H9 (cell line): ENCODE data around the gene SMPD2. TPM values are rescaled to one million over a fixed set of nuclear protein-coding genes. Genes with fewer than 3 reads are reported as not detected.

Source experiments
- DNase-seq: peaks from one replicate; pipeline ENCODE4 v3.0.0-alpha.2; 2017
- H2AFZ ChIP-seq: one replicate; pipeline ENCODE4 v1.6.1; 2013; ENCODE audit warnings: mild to moderate bottlenecking, low read length, control low read depth, moderate library complexity
- H2AK5ac ChIP-seq: 2 replicates; pipeline ENCODE4 v1.6.1; 2013; ENCODE audit warnings: low read length, control low read depth, mixed read lengths; ENCODE audit not compliant: insufficient read length
- H2BK120ac ChIP-seq: one replicate; pipeline ENCODE4 v1.6.1; 2013; ENCODE audit warnings: low read depth, mild to moderate bottlenecking, low read length, control low read depth, inconsistent platforms; ENCODE audit not compliant: poor library complexity, severe bottlenecking
- H2BK12ac ChIP-seq: 2 replicates; pipeline ENCODE4 v1.6.1; 2013; ENCODE audit warnings: low read length, control low read depth, mixed read lengths, low read depth; ENCODE audit not compliant: insufficient read length
- H2BK15ac ChIP-seq: 2 replicates; pipeline ENCODE4 v1.6.1; 2013; ENCODE audit warnings: low read depth, low read length, control low read depth
- H2BK20ac ChIP-seq: one replicate; pipeline ENCODE4 v1.6.1; 2013; ENCODE audit warnings: low read depth, mild to moderate bottlenecking, low read length, control low read depth, inconsistent platforms; ENCODE audit not compliant: poor library complexity, severe bottlenecking
- H2BK5ac ChIP-seq: 2 replicates; pipeline ENCODE4 v1.6.1; 2013; ENCODE audit warnings: low read length, control low read depth, mixed read lengths; ENCODE audit not compliant: insufficient read length
- H3K14ac ChIP-seq: 2 replicates; pipeline ENCODE4 v1.6.1; 2013; ENCODE audit warnings: low read length, control low read depth; ENCODE audit not compliant: insufficient read depth
- H3K18ac ChIP-seq: 2 replicates; pipeline ENCODE4 v1.6.1; 2013; ENCODE audit warnings: low read depth, mild to moderate bottlenecking, mixed read lengths, low read length, control low read depth; ENCODE audit not compliant: insufficient read length
- H3K23ac ChIP-seq: 2 replicates; pipeline ENCODE4 v1.6.1; 2013; ENCODE audit warnings: low read length, control low read depth, mixed read lengths, low read depth; ENCODE audit not compliant: insufficient read length
- H3K23me2 ChIP-seq: 2 replicates; pipeline ENCODE4 v1.6.1; 2013; ENCODE audit warnings: low read depth, mild to moderate bottlenecking, mixed read lengths, low read length, control low read depth; ENCODE audit not compliant: insufficient read length, poor library complexity, severe bottlenecking
- H3K27ac ChIP-seq: 2 replicates; pipeline ENCODE4 v1.5.1; 2013; ENCODE audit warnings: low read length, control low read depth, mixed read lengths, low read depth; ENCODE audit not compliant: insufficient read length
- H3K27me3 ChIP-seq: 2 replicates; pipeline ENCODE4 v1.6.1; 2013; ENCODE audit warnings: low read length, control low read depth, inconsistent platforms; ENCODE audit not compliant: insufficient read depth
- H3K4ac ChIP-seq: 2 replicates; pipeline ENCODE4 v1.6.1; 2013; ENCODE audit warnings: low read depth, mild to moderate bottlenecking, control low read depth, inconsistent platforms, low read length, moderate library complexity
- H3K4me1 ChIP-seq: 2 replicates; pipeline ENCODE4 v1.6.1; 2013; ENCODE audit warnings: low read length, control low read depth, inconsistent platforms; ENCODE audit not compliant: insufficient read depth
- H3K4me2 ChIP-seq: 2 replicates; pipeline ENCODE4 v1.6.1; 2013; ENCODE audit warnings: low read length, control low read depth, mixed read lengths; ENCODE audit not compliant: insufficient read length, insufficient read depth
- H3K56ac ChIP-seq: 2 replicates; pipeline ENCODE4 v1.6.1; 2013; ENCODE audit warnings: low read depth, mild to moderate bottlenecking, mixed read lengths, low read length, control low read depth; ENCODE audit not compliant: insufficient read length
- H3K79me1 ChIP-seq: 2 replicates; pipeline ENCODE4 v1.6.1; 2013; ENCODE audit warnings: low read depth, mild to moderate bottlenecking, moderate library complexity, low read length, control low read depth, inconsistent platforms; ENCODE audit not compliant: insufficient read depth, poor library complexity, severe bottlenecking
- H3K79me2 ChIP-seq: 2 replicates; pipeline ENCODE4 v1.6.1; 2013; ENCODE audit warnings: low read length, control low read depth, inconsistent platforms; ENCODE audit not compliant: insufficient read depth
- H3K9ac ChIP-seq: 2 replicates; pipeline ENCODE4 v1.6.1; 2013; ENCODE audit warnings: low read length, control low read depth, mixed read lengths; ENCODE audit not compliant: insufficient read length; ENCODE audit errors: extremely low read depth
- H3K9me3 ChIP-seq: one replicate; pipeline ENCODE4 v1.6.1; 2013; ENCODE audit warnings: low read depth, low read length, inconsistent platforms; ENCODE audit not compliant: control insufficient read depth
- H3T11ph ChIP-seq: one replicate; pipeline ENCODE4 v1.6.1; 2013; ENCODE audit warnings: mild to moderate bottlenecking, low read length, control low read depth, inconsistent platforms
- H4K20me1 ChIP-seq: one replicate; pipeline ENCODE4 v1.6.1; 2013; ENCODE audit not compliant: control insufficient read depth, insufficient read length, insufficient read depth
- H4K5ac ChIP-seq: 2 replicates; pipeline ENCODE4 v1.6.1; 2013; ENCODE audit warnings: low read depth, mild to moderate bottlenecking, mixed read lengths, low read length, control low read depth; ENCODE audit not compliant: insufficient read length
- H4K8ac ChIP-seq: replicated peaks from 2 replicates; pipeline ENCODE4 v1.6.1; 2013; ENCODE audit warnings: low read length, control low read depth, mixed read lengths, low read depth; ENCODE audit not compliant: insufficient read length
- H4K91ac ChIP-seq: 2 replicates; pipeline ENCODE4 v1.6.1; 2013; ENCODE audit warnings: low read depth, mild to moderate bottlenecking, moderate library complexity, mixed read lengths, low read length, control low read depth; ENCODE audit not compliant: insufficient read length
- H3K27ac Mint-ChIP-seq, 3 experiments: 2 replicates in 2 of 3; 3 replicates in 1 of 3; pipeline ENCODE4 v1.8.0; 2020 to 2021; ENCODE audit warnings: mixed read lengths in 3 of 3, mild to moderate bottlenecking in 1 of 3, moderate library complexity in 1 of 3
- H3K27me3 Mint-ChIP-seq: 2 replicates; pipeline ENCODE4 v1.8.0; 2021; ENCODE audit warnings: low read depth, mild to moderate bottlenecking, moderate library complexity, mixed read lengths
- H3K36me3 Mint-ChIP-seq, 3 experiments: 2 replicates in 2 of 3; 3 replicates in 1 of 3; pipeline ENCODE4 v1.8.0; 2020 to 2021; ENCODE audit warnings: low read depth in 3 of 3, mixed read lengths in 3 of 3; ENCODE audit not compliant: insufficient read depth in 1 of 3
- H3K4me1 Mint-ChIP-seq, 2 experiments: 2 replicates each; pipeline ENCODE4 v1.8.0; 2020; ENCODE audit warnings: mixed read lengths in 2 of 2
- H3K4me3 Mint-ChIP-seq, 2 experiments: 2 replicates in 1 of 2; 3 replicates in 1 of 2; pipeline ENCODE4 v1.8.0; 2020 to 2021; ENCODE audit warnings: mild to moderate bottlenecking in 2 of 2, mixed read lengths in 2 of 2, moderate library complexity in 1 of 2
- H3K9me3 Mint-ChIP-seq, 2 experiments: 2 replicates in 1 of 2; 3 replicates in 1 of 2; pipeline ENCODE4 v1.8.0; 2020; ENCODE audit warnings: mild to moderate bottlenecking in 2 of 2, mixed read lengths in 2 of 2, moderate library complexity in 1 of 2
- WGBS: extraction: QIAGEN DNeasy Blood & Tissue Kit; methylation state at CpG from one replicate; pipeline ENCODE4 v1.1.7; 2013; ENCODE audit warnings: missing lambda C conversion rate, low lambda C conversion rate, mixed read lengths; ENCODE audit not compliant: insufficient read length; ENCODE audit errors: extremely low coverage; 5-methylcytosine and 5-hydroxymethylcytosine counted together
- total RNA-seq: library from RNA; stranded (reverse); gene quantifications from 2 replicates; pipeline ENCODE4 v1.2.1, GENCODE V29; 2021
- TF ChIP-seq, protein P1 (sequence below): fragments of 200-600 bp; sonication (generic); conservative IDR thresholded peaks from 3 replicates; pipeline ENCODE4 v1.8.0; 2021; ENCODE audit warnings: antibody characterized with exemption, mild to moderate bottlenecking

Gene SMPD2
- total RNA-seq, 1 experiment from 2014 or later: 13.0 TPM

DNA sequence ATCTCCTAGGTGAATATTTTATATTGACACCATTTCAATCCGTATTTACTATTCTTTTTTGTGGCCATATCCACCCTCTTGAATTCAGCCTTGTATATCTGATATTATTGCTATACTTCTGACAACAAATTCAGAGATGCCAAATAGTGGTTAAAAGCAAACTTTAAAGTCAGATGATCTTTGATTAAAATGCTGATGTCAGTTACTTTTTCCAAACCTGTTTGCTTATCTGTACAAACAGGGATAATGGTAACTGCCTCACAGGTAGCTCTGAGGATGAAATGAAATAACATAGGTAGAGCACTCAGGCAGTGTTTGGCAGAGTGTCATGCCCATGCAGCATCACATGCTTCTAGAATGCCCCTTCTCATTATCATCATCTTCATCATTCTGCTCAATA is 19.3 kb upstream of the SMPD2 start:
- H2BK120ac ChIP-seq: no peak overlapping the region
- no peaks in the 10 kb centered on the region for H4K20me1 ChIP-seq
- H3K27ac Mint-ChIP-seq: no peak overlapping the region
- no peak overlapping the region for H3K56ac ChIP-seq
- no peaks in the 10 kb centered on the region for H3K4me1 ChIP-seq
- TF ChIP-seq, protein P1, sequence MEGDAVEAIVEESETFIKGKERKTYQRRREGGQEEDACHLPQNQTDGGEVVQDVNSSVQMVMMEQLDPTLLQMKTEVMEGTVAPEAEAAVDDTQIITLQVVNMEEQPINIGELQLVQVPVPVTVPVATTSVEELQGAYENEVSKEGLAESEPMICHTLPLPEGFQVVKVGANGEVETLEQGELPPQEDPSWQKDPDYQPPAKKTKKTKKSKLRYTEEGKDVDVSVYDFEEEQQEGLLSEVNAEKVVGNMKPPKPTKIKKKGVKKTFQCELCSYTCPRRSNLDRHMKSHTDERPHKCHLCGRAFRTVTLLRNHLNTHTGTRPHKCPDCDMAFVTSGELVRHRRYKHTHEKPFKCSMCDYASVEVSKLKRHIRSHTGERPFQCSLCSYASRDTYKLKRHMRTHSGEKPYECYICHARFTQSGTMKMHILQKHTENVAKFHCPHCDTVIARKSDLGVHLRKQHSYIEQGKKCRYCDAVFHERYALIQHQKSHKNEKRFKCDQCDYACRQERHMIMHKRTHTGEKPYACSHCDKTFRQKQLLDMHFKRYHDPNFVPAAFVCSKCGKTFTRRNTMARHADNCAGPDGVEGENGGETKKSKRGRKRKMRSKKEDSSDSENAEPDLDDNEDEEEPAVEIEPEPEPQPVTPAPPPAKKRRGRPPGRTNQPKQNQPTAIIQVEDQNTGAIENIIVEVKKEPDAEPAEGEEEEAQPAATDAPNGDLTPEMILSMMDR: no peak
- no peak overlapping the region for H2BK5ac ChIP-seq
- H3T11ph ChIP-seq: no peak overlapping the region
- no peak overlapping the region for H4K8ac ChIP-seq
- no peak overlapping the region for H2BK20ac ChIP-seq
- H3K79me2 ChIP-seq: no peaks in the 10 kb centered on the region
- no peaks in the 10 kb centered on the region; the same call in 1 of the 2 replicates for H3K27me3 Mint-ChIP-seq
- H3K4ac ChIP-seq: no peak overlapping the region
- no peak overlapping the region for H2AFZ ChIP-seq
- H3K79me1 ChIP-seq: no peaks in the 10 kb centered on the region
- no peaks in the 10 kb centered on the region for H3K23me2 ChIP-seq
- H3K4me3 Mint-ChIP-seq: no peak overlapping the region
- H3K14ac ChIP-seq: no peak overlapping the region
- WGBS: no CpG with 5 or more reads among the region's 1 CpG
- no peak overlapping the region for H3K9ac ChIP-seq
- H3K4me1 Mint-ChIP-seq: peaks cover 0 to 2% of the 10 kb centered on the region in 2 experiments; a peak in 1 of 4 replicates
- H3K9me3 Mint-ChIP-seq: no peaks in the 10 kb centered on the region
- no peaks in the 10 kb centered on the region for H3K36me3 Mint-ChIP-seq
- H2AK5ac ChIP-seq: no peak overlapping the region
- no peak overlapping the region for H2BK12ac ChIP-seq
- no peak overlapping the region for H3K27ac ChIP-seq
- H3K23ac ChIP-seq: no peak overlapping the region
- H4K5ac ChIP-seq: no peak overlapping the region
- H4K91ac ChIP-seq: no peak overlapping the region
- H3K18ac ChIP-seq: no peak overlapping the region
- no peaks in the 10 kb centered on the region for H3K9me3 ChIP-seq
- H2BK15ac ChIP-seq: no peak overlapping the region
- H3K4me2 ChIP-seq: no peak overlapping the region
- no peaks in the 10 kb centered on the region for H3K27me3 ChIP-seq
- no peak for DNase-seq
